Measurements from ENCODE around the gene MIEF1.

DNA sequence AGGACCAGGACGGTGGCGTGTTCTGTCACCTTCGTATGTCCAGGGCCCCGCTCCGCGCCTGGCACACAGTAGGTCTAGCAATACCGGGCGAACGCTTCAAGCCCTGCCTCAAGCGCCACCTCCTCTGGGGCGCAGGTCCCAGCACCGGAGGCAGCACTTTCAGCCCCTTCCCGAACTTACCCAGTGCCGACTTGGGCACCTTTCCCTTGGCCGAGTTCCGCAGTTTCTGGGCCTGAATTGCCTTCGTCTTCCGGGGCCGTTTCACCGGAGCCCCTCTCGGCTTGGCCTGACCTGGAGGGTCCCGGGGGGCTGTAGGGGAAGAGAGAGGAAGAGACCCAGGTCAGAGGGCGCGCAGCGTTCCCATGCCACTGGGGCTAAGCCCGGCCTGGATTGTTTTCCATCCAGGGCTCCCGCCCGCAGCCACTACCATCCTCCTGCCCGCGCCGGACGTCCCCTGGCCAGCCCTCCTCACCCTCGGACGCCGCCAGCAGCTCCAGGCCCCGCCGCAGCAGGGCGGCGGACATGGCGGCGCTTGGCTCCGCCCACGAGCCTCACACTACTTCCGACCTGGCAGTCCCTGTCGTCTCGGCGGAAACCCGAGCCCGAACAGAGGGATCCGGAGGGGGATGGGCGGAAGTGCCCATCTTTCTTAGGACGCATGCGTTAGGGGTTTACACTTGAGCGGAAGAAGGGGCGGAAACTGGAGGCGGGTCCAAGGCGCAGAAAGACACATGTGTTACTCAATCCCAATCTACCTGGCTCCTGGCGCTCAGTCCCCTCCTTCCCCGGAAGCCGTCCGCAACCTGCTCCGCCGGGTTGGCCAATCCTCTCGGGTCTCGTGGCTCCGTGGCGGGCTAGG lies 30.4 kb downstream of the MIEF1 start, which contains the start of gene RPS19BP1:
- TF ChIP-seq, protein P1, sequence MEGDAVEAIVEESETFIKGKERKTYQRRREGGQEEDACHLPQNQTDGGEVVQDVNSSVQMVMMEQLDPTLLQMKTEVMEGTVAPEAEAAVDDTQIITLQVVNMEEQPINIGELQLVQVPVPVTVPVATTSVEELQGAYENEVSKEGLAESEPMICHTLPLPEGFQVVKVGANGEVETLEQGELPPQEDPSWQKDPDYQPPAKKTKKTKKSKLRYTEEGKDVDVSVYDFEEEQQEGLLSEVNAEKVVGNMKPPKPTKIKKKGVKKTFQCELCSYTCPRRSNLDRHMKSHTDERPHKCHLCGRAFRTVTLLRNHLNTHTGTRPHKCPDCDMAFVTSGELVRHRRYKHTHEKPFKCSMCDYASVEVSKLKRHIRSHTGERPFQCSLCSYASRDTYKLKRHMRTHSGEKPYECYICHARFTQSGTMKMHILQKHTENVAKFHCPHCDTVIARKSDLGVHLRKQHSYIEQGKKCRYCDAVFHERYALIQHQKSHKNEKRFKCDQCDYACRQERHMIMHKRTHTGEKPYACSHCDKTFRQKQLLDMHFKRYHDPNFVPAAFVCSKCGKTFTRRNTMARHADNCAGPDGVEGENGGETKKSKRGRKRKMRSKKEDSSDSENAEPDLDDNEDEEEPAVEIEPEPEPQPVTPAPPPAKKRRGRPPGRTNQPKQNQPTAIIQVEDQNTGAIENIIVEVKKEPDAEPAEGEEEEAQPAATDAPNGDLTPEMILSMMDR (conservative IDR thresholded peaks at IDR 0.05 in 1 of 2, IDR thresholded peaks at IDR 0.05 in 1 of 2; ENCODE audit: extremely low read depth in 1 of 2, insufficient read depth in 1 of 2, low read depth in 1 of 2, low read length in 2 of 2), result no peak
- no peak for TF ChIP-seq EZH2 (IDR thresholded peaks at IDR 0.05; ENCODE audit: borderline replicate concordance, low read length)

Measured in mammary epithelial cell (primary cell).